ENCODE measurements around the gene CUL4A. TPM values are rescaled to one million over a fixed set of nuclear protein-coding genes. Genes with fewer than 3 reads are reported as not detected.

Gene CUL4A
- total RNA-seq, 1 donor from 2014 or later: 122 TPM

DNA sequence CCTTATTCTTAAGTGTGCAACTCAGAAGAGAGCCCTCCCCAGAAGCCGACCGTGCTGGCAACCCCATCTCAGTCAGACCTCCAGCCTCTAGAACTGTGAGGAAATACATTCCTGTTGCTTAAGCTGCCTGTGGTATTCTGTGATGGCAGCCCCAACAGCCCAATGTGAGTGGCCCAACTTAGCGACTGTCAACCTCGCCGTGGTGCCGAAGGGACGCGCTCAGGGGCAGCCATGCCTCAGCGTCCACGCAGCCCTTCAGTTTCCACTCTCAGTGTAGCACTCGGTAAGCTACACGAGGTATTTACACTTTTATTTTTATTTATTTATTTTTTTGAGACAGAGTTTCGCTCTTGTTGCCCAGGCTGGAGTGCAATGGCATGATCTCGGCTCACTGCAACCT lies 32.6 kb upstream of the CUL4A start:
- H3K4me1 ChIP-seq: peaks cover 31% of the 10 kb centered on the region
- peaks cover 73% of the 10 kb centered on the region for H3K36me3 ChIP-seq
- H3K27ac ChIP-seq (replicated peaks): no peak overlapping the region
- intact Hi-C loops (cut with micrococcal nuclease): no loop called here
- no peak overlapping the region for H3K4me3 ChIP-seq
- no peak for TF ChIP-seq CTCF (IDR thresholded peaks at IDR 0.05; ENCODE audit: borderline replicate concordance)
- no peak for DNase-seq
- no peaks in the 10 kb centered on the region for H3K27me3 ChIP-seq (ENCODE audit: low read depth)
- H3K9me3 ChIP-seq (replicated peaks): no peaks in the 10 kb centered on the region

GRCh38 chr13:113178070-113178895 lies 31.1 kb upstream of the CUL4A start:
- TF ChIP-seq CTCF (IDR thresholded peaks at IDR 0.05; ENCODE audit: borderline replicate concordance): no peak
- peaks cover 31% of the 10 kb centered on the region for H3K4me1 ChIP-seq
- intact Hi-C loops (cut with micrococcal nuclease): no loop called here
- no peaks in the 10 kb centered on the region for H3K27me3 ChIP-seq (ENCODE audit: low read depth)
- H3K9me3 ChIP-seq (replicated peaks): no peaks in the 10 kb centered on the region
- peaks cover 86% of the 10 kb centered on the region for H3K36me3 ChIP-seq
- DNase-seq: no peak
- no peak overlapping the region for H3K4me3 ChIP-seq
- H3K27ac ChIP-seq (replicated peaks): no peak overlapping the region

- H3K36me3 ChIP-seq: peaks cover 91% of the 10 kb centered on the region
- peaks cover 31% of the 10 kb centered on the region for H3K4me1 ChIP-seq
- TF ChIP-seq CTCF (IDR thresholded peaks at IDR 0.05; ENCODE audit: borderline replicate concordance): no peak
- no peak for DNase-seq
- intact Hi-C loops (cut with micrococcal nuclease): no loop called here
- no peak overlapping the region for H3K4me3 ChIP-seq
- H3K27ac ChIP-seq (replicated peaks): peak overlapping the region; percentile 44
- no peaks in the 10 kb centered on the region for H3K27me3 ChIP-seq (ENCODE audit: low read depth)
- H3K9me3 ChIP-seq (replicated peaks): no peaks in the 10 kb centered on the region
Measured at GRCh38 chr13:113178896-113179167, 30.6 kb upstream of the CUL4A start.

DNA sequence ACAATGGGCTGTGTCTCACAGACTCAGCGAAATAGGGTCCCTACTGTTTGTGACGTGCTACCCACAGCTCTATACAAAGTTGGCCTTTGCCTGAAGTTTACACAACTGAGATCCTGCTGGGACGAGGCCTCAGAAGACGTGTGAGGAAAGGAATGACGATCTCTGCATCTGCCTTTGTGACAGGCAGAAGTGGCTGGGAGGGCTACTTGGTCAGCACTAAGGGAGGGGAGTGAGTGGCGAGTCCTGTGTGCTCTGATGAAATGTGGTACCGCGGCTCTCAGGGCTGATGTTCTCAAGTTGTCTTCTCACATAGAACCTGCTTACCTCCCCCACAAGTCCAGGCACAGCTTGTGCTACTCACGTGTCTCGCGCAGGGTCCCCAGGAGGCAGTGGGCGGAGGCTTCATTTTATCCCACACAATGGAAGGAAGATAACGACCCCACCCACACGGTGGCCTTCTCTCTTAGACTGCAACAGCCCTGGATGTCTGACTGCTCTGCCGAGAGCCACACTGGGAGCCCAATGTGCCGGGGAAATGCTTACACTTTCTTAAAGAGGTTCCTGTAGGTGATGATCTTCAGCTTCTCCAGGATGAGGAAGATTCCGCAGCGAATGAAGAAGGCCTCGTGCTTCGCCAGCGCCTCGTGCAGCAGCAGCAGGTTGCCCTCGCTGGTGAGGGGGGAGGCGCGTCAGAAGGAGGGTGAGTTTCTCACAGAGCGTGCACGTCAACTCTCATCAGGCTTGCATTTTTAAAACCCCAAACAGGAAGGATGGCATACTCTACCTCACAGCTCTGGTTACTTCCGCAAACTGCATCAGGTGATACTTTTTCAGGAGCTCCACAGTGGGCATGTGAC lies 29.8 kb upstream of the CUL4A start:
- Histone ChIP-seq H3K4me3 (no peak overlapping the region), H3K4me1 (peaks cover 31% of the 10 kb centered on the region), H3K27ac (replicated peaks) (peak overlapping the region; percentile 44), H3K9me3 (replicated peaks) (no peaks in the 10 kb centered on the region), H3K27me3 (ENCODE audit: low read depth) (no peaks in the 10 kb centered on the region), H3K36me3 (peaks cover 95% of the 10 kb centered on the region)
- intact Hi-C loops (cut with micrococcal nuclease): no loop called here
- no peak for DNase-seq
- no peak for TF ChIP-seq CTCF (IDR thresholded peaks at IDR 0.05; ENCODE audit: borderline replicate concordance)

- no peak for TF ChIP-seq CTCF (IDR thresholded peaks at IDR 0.05; ENCODE audit: borderline replicate concordance)
- Histone ChIP-seq H3K27ac (replicated peaks) (no peak overlapping the region), H3K27me3 (ENCODE audit: low read depth) (no peaks in the 10 kb centered on the region), H3K36me3 (peaks cover 80% of the 10 kb centered on the region), H3K4me1 (peaks cover 36% of the 10 kb centered on the region), H3K4me3 (no peak overlapping the region), H3K9me3 (replicated peaks) (no peaks in the 10 kb centered on the region)
- intact Hi-C loops (cut with micrococcal nuclease): no loop called here
- DNase-seq: no peak
Measured at GRCh38 chr13:113182046-113182445, 27.4 kb upstream of the CUL4A start.

Measured in left ventricle myocardium inferior (tissue), 1 donor.